SU-DHL-6 (cell line): ENCODE results near the gene KDM6A.

Experiments used
- H2AFZ ChIP-seq: fragments of 200-600 bp; sonication (generic); 2 replicates; pipeline ENCODE4 v1.6.1; 2014; ENCODE audit warnings: low read depth, mild to moderate bottlenecking, moderate library complexity, mixed read lengths, antibody characterized with exemption, low read length; ENCODE audit not compliant: severe bottlenecking
- H3F3A ChIP-seq: fragments of 200-600 bp; shearing (Covaris generic); 2 replicates; pipeline ENCODE4 v1.6.0; 2016; ENCODE audit warnings: antibody characterized with exemption, mild to moderate bottlenecking; ENCODE audit not compliant: insufficient read depth
- H3K27ac ChIP-seq: fragments of 200-600 bp; sonication (generic); 2 replicates; pipeline ENCODE4 v1.5.1; 2016; ENCODE audit warnings: low read depth, mild to moderate bottlenecking, low read length, moderate library complexity, mixed read lengths
- H3K27me3 ChIP-seq: fragments of 200-600 bp; sonication (generic), shearing (Covaris generic); 2 replicates; pipeline ENCODE4 v1.6.0; 2014; ENCODE audit warnings: mild to moderate bottlenecking, low read length
- H3K36me3 ChIP-seq: fragments of 200-600 bp; sonication (generic); 2 replicates; pipeline ENCODE4 v1.6.1; 2014; ENCODE audit warnings: mild to moderate bottlenecking, low read length, mixed read lengths
- H3K4me2 ChIP-seq: fragments of 300-600, 200-600 bp; shearing (Covaris generic), sonication (generic); 2 replicates; pipeline ENCODE4 v1.6.0; 2014; ENCODE audit warnings: low read length, low read depth, mild to moderate bottlenecking; ENCODE audit not compliant: poor library complexity, severe bottlenecking
- H3K4me3 ChIP-seq: fragments of 200-600 bp; sonication (generic); 2 replicates; pipeline ENCODE4 v1.5.1; 2014; ENCODE audit warnings: antibody characterized with exemption, low read length, mild to moderate bottlenecking, mixed read lengths; ENCODE audit not compliant: insufficient read depth, poor library complexity, severe bottlenecking
- H3K79me2 ChIP-seq: fragments of 200-600 bp; sonication (generic); 2 replicates; pipeline ENCODE4 v1.6.1; 2014; ENCODE audit warnings: mild to moderate bottlenecking, low read length, moderate library complexity; ENCODE audit not compliant: insufficient read depth
- H3K9ac ChIP-seq: fragments of 200-600 bp; sonication (generic); 2 replicates; pipeline ENCODE4 v1.7.0; 2014; ENCODE audit warnings: mild to moderate bottlenecking, low read length
- H3K9me2 ChIP-seq: fragments of 200-600 bp; sonication (generic); replicated peaks from 2 replicates; pipeline ENCODE4 v1.6.1; 2014; ENCODE audit warnings: low read length; ENCODE audit not compliant: insufficient read depth
- H3K9me3 ChIP-seq: fragments of 200-600 bp; sonication (generic); 2 replicates; pipeline ENCODE4 v1.6.1; 2014; ENCODE audit warnings: low read length, mixed read lengths; ENCODE audit not compliant: insufficient read depth
- H4K20me1 ChIP-seq: fragments of 200-600 bp; sonication (generic); 2 replicates; pipeline ENCODE4 v1.6.1; 2014; ENCODE audit warnings: low read depth, mild to moderate bottlenecking, antibody characterized with exemption, low read length, moderate library complexity, mixed read lengths
- CTCF ChIP-seq: fragments of 200-600 bp; sonication (generic); IDR thresholded peaks from one replicate; pipeline ENCODE4 v1.5.1; 2017; ENCODE audit warnings: antibody characterized with exemption, mild to moderate bottlenecking, low read length, moderate library complexity; ENCODE audit not compliant: insufficient read depth, poor library complexity, severe bottlenecking
- EZH2phosphoT487 ChIP-seq: fragments of 200-600 bp; sonication (generic), shearing (Covaris generic); conservative IDR thresholded peaks from 2 replicates; pipeline ENCODE4 v1.6.1; 2018; ENCODE audit warnings: mild to moderate bottlenecking, antibody characterized with exemption, low read length, moderate library complexity, mixed read lengths

Gene KDM6A

GRCh38 chrX:45110494-45110893, 237.5 kb downstream of the KDM6A start:
- Histone ChIP-seq H4K20me1 (no peaks in the 10 kb centered on the region), H3K9me3 (no peaks in the 10 kb centered on the region), H2AFZ (no peak overlapping the region), H3K4me2 (no peak overlapping the region), H3K27ac (no peak overlapping the region), H3K27me3 (no peaks in the 10 kb centered on the region), H3K9ac (no peak overlapping the region), H3K4me3 (no peak overlapping the region), H3K9me2 (no peaks in the 10 kb centered on the region), H3K79me2 (no peaks in the 10 kb centered on the region), H3F3A (no peaks in the 10 kb centered on the region), H3K36me3 (peaks cover 4% of the 10 kb centered on the region; the same call in 1 of the 2 replicates)
- TF ChIP-seq EZH2phosphoT487 (no peak), CTCF (no peak)

GRCh38 chrX:45126158-45126557, 253.2 kb downstream of the KDM6A start:
- Histone ChIP-seq H3K27me3 (no peaks in the 10 kb centered on the region), H3F3A (no peaks in the 10 kb centered on the region), H3K9me3 (no peaks in the 10 kb centered on the region)

GRCh38 chrX:45128896-45129454, 256.0 kb downstream of the KDM6A start:
- Histone ChIP-seq H3K79me2 (no peaks in the 10 kb centered on the region), H3K9me3 (no peaks in the 10 kb centered on the region), H3K36me3 (no peaks in the 10 kb centered on the region), H4K20me1 (no peaks in the 10 kb centered on the region), H2AFZ (no peak overlapping the region), H3K4me3 (no peak overlapping the region), H3K9me2 (no peaks in the 10 kb centered on the region), H3K27ac (no peak overlapping the region), H3K4me2 (no peak overlapping the region), H3F3A (no peaks in the 10 kb centered on the region), H3K9ac (no peak overlapping the region), H3K27me3 (no peaks in the 10 kb centered on the region)
- TF ChIP-seq EZH2phosphoT487 (no peak), CTCF (no peak)

More at GRCh38 chrX:45126158-45126557, 253.2 kb downstream of the KDM6A start:
- Histone ChIP-seq H2AFZ (no peak overlapping the region), H3K4me2 (no peak overlapping the region), H3K4me3 (no peak overlapping the region), H3K9me2 (no peaks in the 10 kb centered on the region), H4K20me1 (no peaks in the 10 kb centered on the region), H3K27ac (no peak overlapping the region), H3K9ac (no peak overlapping the region), H3K79me2 (no peaks in the 10 kb centered on the region), H3K36me3 (no peaks in the 10 kb centered on the region)
- TF ChIP-seq CTCF (no peak), EZH2phosphoT487 (no peak)
